Measurements from ENCODE around the gene CDK13.

The CDK13 gene

GRCh38 chr7:39958038-39958437, 8.0 kb downstream of the CDK13 start:
- no peak overlapping the region for H3K27ac ChIP-seq (ENCODE audit: low read length, poor library complexity, severe bottlenecking)
- no peaks in the 10 kb centered on the region for H3K4me1 ChIP-seq (ENCODE audit: control insufficient read depth, insufficient read depth, low read depth, low read length)
- H3K4me3 ChIP-seq (ENCODE audit: insufficient read depth in 1 of 2, low read depth in 1 of 2, low read length in 2 of 2), result no peak overlapping the region
- no peak overlapping the region for H3K4ac ChIP-seq (ENCODE audit: low read depth in 1 of 2, low read length in 2 of 2)
- no peaks in the 10 kb centered on the region for H3K79me1 ChIP-seq (replicated peaks; ENCODE audit: low read length, poor library complexity, severe bottlenecking)
- H3K14ac ChIP-seq (ENCODE audit: low read length in 2 of 2), result no peak overlapping the region
- H3K27me3 ChIP-seq (ENCODE audit: control insufficient read depth in 1 of 2, insufficient read depth in 1 of 2, low read length in 2 of 2), result no peaks in the 10 kb centered on the region
- no peak overlapping the region for H3K4me2 ChIP-seq (ENCODE audit: low read length, poor library complexity, severe bottlenecking)
- H3K18ac ChIP-seq (ENCODE audit: low read depth in 1 of 2, low read length in 2 of 2), result no peak overlapping the region
- no peak overlapping the region for H2BK15ac ChIP-seq (ENCODE audit: low read depth, poor library complexity, severe bottlenecking)
- H4K91ac ChIP-seq (ENCODE audit: low read length), result no peak overlapping the region
- H2BK12ac ChIP-seq (ENCODE audit: low read length in 2 of 2), result no peak overlapping the region
- no peaks in the 10 kb centered on the region for H3K36me3 ChIP-seq (ENCODE audit: control insufficient read depth in 1 of 2, insufficient read depth in 2 of 2, low read depth in 1 of 2, low read length in 2 of 2)
- 100% methylated on average over 2 of the region's 3 CpGs for WGBS
- H4K8ac ChIP-seq (ENCODE audit: low read length), result no peak overlapping the region
- no peak overlapping the region for H2BK5ac ChIP-seq (ENCODE audit: low read depth, low read length, poor library complexity, severe bottlenecking)
- H3K9ac ChIP-seq (ENCODE audit: low read length), result no peak overlapping the region
- DNase-seq, result no peak
- H2AFZ ChIP-seq (ENCODE audit: low read depth, low read length), result no peak overlapping the region
- no peak overlapping the region for H3K23ac ChIP-seq (ENCODE audit: low read length in 2 of 2)
- H3K9me3 ChIP-seq (ENCODE audit: control insufficient read depth, low read length), result no peaks in the 10 kb centered on the region
- H2BK120ac ChIP-seq (ENCODE audit: low read depth, low read length), result no peak overlapping the region
- no peak overlapping the region for H2AK5ac ChIP-seq (ENCODE audit: low read length, severe bottlenecking)

GRCh38 chr7:39967406-39968161, 17.5 kb downstream of the CDK13 start:
- no peak overlapping the region for H2BK15ac ChIP-seq (ENCODE audit: low read depth, poor library complexity, severe bottlenecking)
- no peak overlapping the region for H3K23ac ChIP-seq (ENCODE audit: low read length in 2 of 2)
- H3K4me3 ChIP-seq (ENCODE audit: insufficient read depth in 1 of 2, low read depth in 1 of 2, low read length in 2 of 2), result no peak overlapping the region
- H3K4me2 ChIP-seq (ENCODE audit: low read length, poor library complexity, severe bottlenecking), result no peak overlapping the region
- no peaks in the 10 kb centered on the region for H3K27me3 ChIP-seq (ENCODE audit: control insufficient read depth in 1 of 2, insufficient read depth in 1 of 2, low read length in 2 of 2)
- no peak overlapping the region for H3K9ac ChIP-seq (ENCODE audit: low read length)
- no peaks in the 10 kb centered on the region for H3K9me3 ChIP-seq (ENCODE audit: control insufficient read depth, low read length)
- H3K36me3 ChIP-seq (ENCODE audit: control insufficient read depth in 1 of 2, insufficient read depth in 2 of 2, low read depth in 1 of 2, low read length in 2 of 2), result no peaks in the 10 kb centered on the region
- peaks cover 3% of the 10 kb centered on the region for H3K4me1 ChIP-seq (ENCODE audit: control insufficient read depth, insufficient read depth, low read depth, low read length)
- H2AFZ ChIP-seq (ENCODE audit: low read depth, low read length), result no peak overlapping the region
- DNase-seq, result no peak
- H3K18ac ChIP-seq (ENCODE audit: low read depth in 1 of 2, low read length in 2 of 2), result no peak overlapping the region
- H3K14ac ChIP-seq (ENCODE audit: low read length in 2 of 2), result no peak overlapping the region
- H4K91ac ChIP-seq (ENCODE audit: low read length), result no peak overlapping the region
- H3K27ac ChIP-seq (ENCODE audit: low read length, poor library complexity, severe bottlenecking), result no peak overlapping the region
- no CpG with 5 or more reads among the region's 2 CpGs for WGBS
- no peak overlapping the region for H3K4ac ChIP-seq (ENCODE audit: low read depth in 1 of 2, low read length in 2 of 2)
- H2AK5ac ChIP-seq (ENCODE audit: low read length, severe bottlenecking), result no peak overlapping the region
- H2BK5ac ChIP-seq (ENCODE audit: low read depth, low read length, poor library complexity, severe bottlenecking), result no peak overlapping the region
- H3K79me1 ChIP-seq (replicated peaks; ENCODE audit: low read length, poor library complexity, severe bottlenecking), result no peaks in the 10 kb centered on the region
- H4K8ac ChIP-seq (ENCODE audit: low read length), result no peak overlapping the region
- H2BK120ac ChIP-seq (ENCODE audit: low read depth, low read length), result no peak overlapping the region
- no peak overlapping the region for H2BK12ac ChIP-seq (ENCODE audit: low read length in 2 of 2)

GRCh38 chr7:39969431-39969830, 19.4 kb downstream of the CDK13 start:
- WGBS, result 100% methylated on average over 1 of the region's 1 CpG

GRCh38 chr7:39971924-39972323, 21.9 kb downstream of the CDK13 start:
- H2AK5ac ChIP-seq (ENCODE audit: low read length, severe bottlenecking), result no peak overlapping the region
- H3K79me1 ChIP-seq (replicated peaks; ENCODE audit: low read length, poor library complexity, severe bottlenecking), result peaks cover 2% of the 10 kb centered on the region
- no peak overlapping the region for H3K4me2 ChIP-seq (ENCODE audit: low read length, poor library complexity, severe bottlenecking)
- H3K18ac ChIP-seq (ENCODE audit: low read depth in 1 of 2, low read length in 2 of 2), result no peak overlapping the region
- H3K23ac ChIP-seq (ENCODE audit: low read length in 2 of 2), result no peak overlapping the region
- H2BK120ac ChIP-seq (ENCODE audit: low read depth, low read length), result no peak overlapping the region
- no peaks in the 10 kb centered on the region for H3K9me3 ChIP-seq (ENCODE audit: control insufficient read depth, low read length)
- H2BK12ac ChIP-seq (ENCODE audit: low read length in 2 of 2), result no peak overlapping the region
- H3K4me1 ChIP-seq (ENCODE audit: control insufficient read depth, insufficient read depth, low read depth, low read length), result peaks cover 2% of the 10 kb centered on the region
- WGBS, result no CpG with 5 or more reads among the region's 3 CpGs
- no peaks in the 10 kb centered on the region for H3K36me3 ChIP-seq (ENCODE audit: control insufficient read depth in 1 of 2, insufficient read depth in 2 of 2, low read depth in 1 of 2, low read length in 2 of 2)
- H2BK15ac ChIP-seq (ENCODE audit: low read depth, poor library complexity, severe bottlenecking), result no peak overlapping the region
- H3K27ac ChIP-seq (ENCODE audit: low read length, poor library complexity, severe bottlenecking), result no peak overlapping the region
- H4K8ac ChIP-seq (ENCODE audit: low read length), result no peak overlapping the region
- no peak overlapping the region for H4K91ac ChIP-seq (ENCODE audit: low read length)
- no peak overlapping the region for H3K4me3 ChIP-seq (ENCODE audit: insufficient read depth in 1 of 2, low read depth in 1 of 2, low read length in 2 of 2)
- no peak for DNase-seq
- H2BK5ac ChIP-seq (ENCODE audit: low read depth, low read length, poor library complexity, severe bottlenecking), result no peak overlapping the region
- no peak overlapping the region for H3K14ac ChIP-seq (ENCODE audit: low read length in 2 of 2)
- H3K4ac ChIP-seq (ENCODE audit: low read depth in 1 of 2, low read length in 2 of 2), result no peak overlapping the region
- no peak overlapping the region for H2AFZ ChIP-seq (ENCODE audit: low read depth, low read length)
- H3K9ac ChIP-seq (ENCODE audit: low read length), result no peak overlapping the region
- no peaks in the 10 kb centered on the region for H3K27me3 ChIP-seq (ENCODE audit: control insufficient read depth in 1 of 2, insufficient read depth in 1 of 2, low read length in 2 of 2)

More at GRCh38 chr7:39969431-39969830, 19.4 kb downstream of the CDK13 start:
- no peak overlapping the region for H2AK5ac ChIP-seq (ENCODE audit: low read length, severe bottlenecking)
- H2BK120ac ChIP-seq (ENCODE audit: low read depth, low read length), result no peak overlapping the region
- no peak overlapping the region for H3K4ac ChIP-seq (ENCODE audit: low read depth in 1 of 2, low read length in 2 of 2)
- no peak overlapping the region for H2BK15ac ChIP-seq (ENCODE audit: low read depth, poor library complexity, severe bottlenecking)
- H3K4me1 ChIP-seq (ENCODE audit: control insufficient read depth, insufficient read depth, low read depth, low read length), result peaks cover 3% of the 10 kb centered on the region
- peak; percentile 24 for DNase-seq
- H3K9ac ChIP-seq (ENCODE audit: low read length), result no peak overlapping the region
- no peaks in the 10 kb centered on the region for H3K36me3 ChIP-seq (ENCODE audit: control insufficient read depth in 1 of 2, insufficient read depth in 2 of 2, low read depth in 1 of 2, low read length in 2 of 2)
- no peak overlapping the region for H3K14ac ChIP-seq (ENCODE audit: low read length in 2 of 2)
- no peak overlapping the region for H3K27ac ChIP-seq (ENCODE audit: low read length, poor library complexity, severe bottlenecking)
- no peak overlapping the region for H4K91ac ChIP-seq (ENCODE audit: low read length)
- no peak overlapping the region for H3K4me3 ChIP-seq (ENCODE audit: insufficient read depth in 1 of 2, low read depth in 1 of 2, low read length in 2 of 2)
- H2BK5ac ChIP-seq (ENCODE audit: low read depth, low read length, poor library complexity, severe bottlenecking), result no peak overlapping the region
- H3K18ac ChIP-seq (ENCODE audit: low read depth in 1 of 2, low read length in 2 of 2), result no peak overlapping the region
- H2BK12ac ChIP-seq (ENCODE audit: low read length in 2 of 2), result no peak overlapping the region
- no peak overlapping the region for H3K4me2 ChIP-seq (ENCODE audit: low read length, poor library complexity, severe bottlenecking)
- H2AFZ ChIP-seq (ENCODE audit: low read depth, low read length), result no peak overlapping the region
- no peak overlapping the region for H4K8ac ChIP-seq (ENCODE audit: low read length)
- H3K9me3 ChIP-seq (ENCODE audit: control insufficient read depth, low read length), result no peaks in the 10 kb centered on the region
- no peaks in the 10 kb centered on the region for H3K79me1 ChIP-seq (replicated peaks; ENCODE audit: low read length, poor library complexity, severe bottlenecking)
- no peaks in the 10 kb centered on the region for H3K27me3 ChIP-seq (ENCODE audit: control insufficient read depth in 1 of 2, insufficient read depth in 1 of 2, low read length in 2 of 2)
- H3K23ac ChIP-seq (ENCODE audit: low read length in 2 of 2), result no peak overlapping the region

All from mesenchymal stem cell (in vitro differentiated cells and primary cell).